ENCODE measurements around the gene LETM1.
A peak's percentile ranks its signal among the peaks of the same experiment; 100 is the strongest.

LETM1 gene

DNA sequence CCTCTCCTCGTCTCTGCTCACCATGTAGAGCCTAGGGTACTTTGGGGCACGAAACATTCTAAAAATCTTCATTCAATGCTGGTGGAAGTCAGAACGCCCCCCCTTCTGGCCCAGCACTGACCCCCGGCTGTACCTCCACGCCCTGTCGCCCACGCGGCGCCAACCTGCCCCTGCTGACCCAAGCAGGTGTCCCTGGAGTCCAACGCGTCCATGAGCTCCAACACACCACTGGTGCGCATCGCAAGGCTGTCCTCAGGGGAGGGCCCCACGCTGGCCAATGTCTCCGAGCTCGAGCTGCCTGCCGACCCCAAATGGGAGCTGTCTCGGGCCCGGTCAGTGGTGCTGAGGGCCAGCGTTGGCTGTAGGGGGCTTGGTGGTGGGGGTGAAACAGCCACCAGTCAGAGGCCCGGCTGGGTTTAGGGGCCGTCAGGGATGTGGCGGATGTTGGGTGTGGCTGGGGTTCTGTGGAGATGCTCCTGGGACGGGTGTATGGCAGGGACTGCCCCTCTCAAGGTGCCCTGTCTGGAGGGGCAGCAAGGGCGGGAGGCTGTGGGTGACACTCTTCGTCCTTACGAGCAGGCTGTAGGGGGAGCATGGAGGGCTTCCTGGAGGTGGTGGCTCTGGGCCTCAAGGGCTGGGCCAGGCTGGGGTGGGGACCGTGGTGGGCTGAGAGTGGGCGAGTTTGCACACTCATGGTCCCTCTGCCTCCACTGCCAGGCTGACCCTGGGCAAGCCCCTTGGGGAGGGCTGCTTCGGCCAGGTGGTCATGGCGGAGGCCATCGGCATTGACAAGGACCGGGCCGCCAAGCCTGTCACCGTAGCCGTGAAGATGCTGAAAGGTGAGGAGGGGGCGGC, 51.1 kb downstream of the LETM1 start:
- DNase-seq, result no peak

DNA sequence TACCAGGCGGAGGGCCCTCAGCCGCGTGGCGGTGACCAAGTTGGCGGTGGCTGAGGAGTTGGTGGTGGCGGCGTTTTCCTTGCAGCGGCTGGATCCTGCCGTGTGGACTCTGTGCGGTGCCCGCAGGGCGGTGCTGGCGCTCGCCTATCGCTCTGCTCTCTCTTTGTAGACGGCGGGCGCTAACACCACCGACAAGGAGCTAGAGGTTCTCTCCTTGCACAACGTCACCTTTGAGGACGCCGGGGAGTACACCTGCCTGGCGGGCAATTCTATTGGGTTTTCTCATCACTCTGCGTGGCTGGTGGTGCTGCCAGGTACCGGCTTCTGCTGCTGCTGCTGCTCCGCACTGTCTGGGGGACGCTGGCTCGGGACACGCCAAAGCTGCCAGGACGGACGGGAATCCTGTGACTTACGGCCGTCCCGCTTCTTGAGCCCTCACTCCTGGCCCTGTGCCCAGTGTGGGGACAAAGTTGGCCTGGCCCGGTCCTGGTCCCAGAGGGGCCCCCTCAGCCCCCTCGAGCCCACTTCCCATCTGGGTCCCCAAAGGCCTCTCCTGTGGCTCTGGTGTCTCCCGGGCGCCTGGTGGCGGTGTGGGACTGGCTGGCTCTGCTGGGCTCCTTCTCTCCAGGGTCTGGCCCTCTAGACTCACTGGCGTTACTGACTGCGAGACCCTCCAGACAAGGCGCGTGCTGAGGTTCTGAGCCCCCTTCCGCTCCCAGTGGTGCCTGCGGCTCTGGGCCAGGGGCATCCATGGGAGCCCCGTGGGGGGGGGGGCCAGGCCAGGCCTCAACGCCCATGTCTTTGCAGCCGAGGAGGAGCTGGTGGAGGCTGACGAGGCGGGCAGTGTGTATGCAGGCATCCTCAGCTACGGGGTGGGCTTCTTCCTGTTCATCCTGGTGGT, 52.2 kb downstream of the LETM1 start:
- DNase-seq, result no peak

DNA sequence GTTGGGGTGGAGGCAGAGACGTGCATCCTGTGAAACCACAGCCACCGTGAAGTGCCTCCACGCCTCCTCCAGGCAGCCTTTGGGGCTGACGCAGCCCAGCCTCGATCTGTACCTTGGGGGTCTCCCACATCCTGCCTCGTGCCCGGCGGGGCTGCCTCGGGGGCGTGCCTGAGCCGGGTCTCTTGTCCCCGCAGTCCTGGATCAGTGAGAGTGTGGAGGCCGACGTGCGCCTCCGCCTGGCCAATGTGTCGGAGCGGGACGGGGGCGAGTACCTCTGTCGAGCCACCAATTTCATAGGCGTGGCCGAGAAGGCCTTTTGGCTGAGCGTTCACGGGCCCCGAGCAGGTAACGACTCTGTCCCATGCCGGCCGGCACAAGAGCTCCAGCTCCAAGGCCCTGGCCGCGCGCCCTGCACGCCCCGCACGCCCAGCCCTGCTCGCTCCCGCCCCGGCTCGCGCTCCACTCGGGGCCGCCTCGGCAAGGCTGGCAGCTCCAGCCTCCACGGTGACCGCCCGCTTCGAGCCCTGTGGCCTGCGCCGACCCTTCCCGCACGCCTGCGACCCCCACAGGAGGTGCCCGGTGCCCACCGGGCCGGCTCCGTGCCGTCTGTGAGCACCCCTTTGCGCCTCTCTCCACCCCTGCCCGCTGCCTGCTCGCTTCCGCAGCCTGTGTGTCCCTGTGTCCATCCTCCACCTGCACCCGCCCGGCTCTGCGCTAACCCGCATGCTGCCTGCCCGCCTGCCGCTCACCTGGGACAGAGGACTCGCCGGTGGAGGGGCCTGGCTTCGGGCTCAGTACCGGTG, 53.0 kb downstream of the LETM1 start:
- no peak for DNase-seq

DNA sequence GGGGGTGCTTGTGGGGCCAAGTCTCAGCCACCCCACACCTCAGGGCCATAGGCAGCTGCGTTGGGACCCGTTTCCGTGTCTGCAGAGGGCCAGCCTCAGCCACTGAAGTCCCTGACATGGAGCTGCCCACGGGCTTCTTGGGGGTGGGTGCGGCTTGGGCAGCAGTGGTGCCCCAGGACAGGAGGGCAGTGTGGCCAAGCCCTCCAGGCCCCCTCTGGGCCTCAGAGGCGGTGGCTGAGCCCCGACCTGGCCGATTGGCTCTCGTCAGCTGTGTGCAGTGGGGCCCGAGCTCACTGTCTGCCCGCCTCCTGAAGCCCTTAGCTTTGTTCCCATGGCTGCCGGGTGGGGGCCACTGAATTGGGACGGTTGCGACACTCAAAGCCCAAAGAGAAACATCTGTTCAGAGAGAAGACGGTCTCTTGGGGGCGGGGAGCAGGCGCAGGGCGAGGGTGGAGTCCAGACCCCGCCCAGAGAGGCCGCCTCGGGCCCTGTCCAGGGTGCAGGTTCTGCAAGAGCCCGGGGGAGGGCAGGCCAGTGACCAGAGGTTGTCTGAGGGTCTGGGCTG, 53.7 kb downstream of the LETM1 start:
- no peak for DNase-seq

DNA sequence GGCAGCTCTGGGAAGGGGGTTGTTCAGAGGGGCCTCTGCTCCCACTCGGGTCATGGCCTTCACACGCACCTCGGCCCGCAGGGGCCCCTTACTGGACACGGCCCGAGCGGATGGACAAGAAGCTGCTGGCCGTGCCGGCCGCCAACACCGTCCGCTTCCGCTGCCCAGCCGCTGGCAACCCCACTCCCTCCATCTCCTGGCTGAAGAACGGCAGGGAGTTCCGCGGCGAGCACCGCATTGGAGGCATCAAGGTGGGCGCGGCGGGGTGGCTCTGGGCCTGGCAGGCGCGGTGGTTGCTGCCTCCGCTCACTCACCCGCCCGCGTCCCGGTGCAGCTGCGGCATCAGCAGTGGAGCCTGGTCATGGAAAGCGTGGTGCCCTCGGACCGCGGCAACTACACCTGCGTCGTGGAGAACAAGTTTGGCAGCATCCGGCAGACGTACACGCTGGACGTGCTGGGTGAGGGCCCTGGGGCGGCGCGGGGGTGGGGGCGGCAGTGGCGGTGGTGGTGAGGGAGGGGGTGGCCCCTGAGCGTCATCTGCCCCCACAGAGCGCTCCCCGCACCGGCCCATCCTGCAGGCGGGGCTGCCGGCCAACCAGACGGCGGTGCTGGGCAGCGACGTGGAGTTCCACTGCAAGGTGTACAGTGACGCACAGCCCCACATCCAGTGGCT, 54.5 kb downstream of the LETM1 start:
- DNase-seq, result no peak

DNA sequence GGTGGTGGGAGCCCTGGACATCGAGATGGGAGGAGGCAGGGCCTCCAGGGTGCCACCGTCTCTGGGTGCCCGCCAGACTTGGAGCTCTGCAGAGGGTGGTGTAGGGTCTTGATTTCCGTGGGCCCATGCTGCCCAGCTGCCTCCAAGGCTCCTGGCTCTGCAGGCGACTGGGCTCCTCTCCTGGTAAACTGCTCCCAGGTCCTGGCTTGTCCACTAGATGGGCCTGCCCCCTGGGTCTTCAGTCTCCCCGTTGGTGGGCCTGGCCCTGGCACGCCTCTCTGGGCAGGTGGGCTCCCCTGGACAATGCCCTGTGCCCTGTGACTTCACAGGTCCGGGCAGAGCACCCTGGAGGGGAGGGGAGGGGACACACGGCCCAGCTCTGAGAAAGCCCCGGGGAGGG, 55.2 kb downstream of the LETM1 start:
- no peak for DNase-seq

DNA sequence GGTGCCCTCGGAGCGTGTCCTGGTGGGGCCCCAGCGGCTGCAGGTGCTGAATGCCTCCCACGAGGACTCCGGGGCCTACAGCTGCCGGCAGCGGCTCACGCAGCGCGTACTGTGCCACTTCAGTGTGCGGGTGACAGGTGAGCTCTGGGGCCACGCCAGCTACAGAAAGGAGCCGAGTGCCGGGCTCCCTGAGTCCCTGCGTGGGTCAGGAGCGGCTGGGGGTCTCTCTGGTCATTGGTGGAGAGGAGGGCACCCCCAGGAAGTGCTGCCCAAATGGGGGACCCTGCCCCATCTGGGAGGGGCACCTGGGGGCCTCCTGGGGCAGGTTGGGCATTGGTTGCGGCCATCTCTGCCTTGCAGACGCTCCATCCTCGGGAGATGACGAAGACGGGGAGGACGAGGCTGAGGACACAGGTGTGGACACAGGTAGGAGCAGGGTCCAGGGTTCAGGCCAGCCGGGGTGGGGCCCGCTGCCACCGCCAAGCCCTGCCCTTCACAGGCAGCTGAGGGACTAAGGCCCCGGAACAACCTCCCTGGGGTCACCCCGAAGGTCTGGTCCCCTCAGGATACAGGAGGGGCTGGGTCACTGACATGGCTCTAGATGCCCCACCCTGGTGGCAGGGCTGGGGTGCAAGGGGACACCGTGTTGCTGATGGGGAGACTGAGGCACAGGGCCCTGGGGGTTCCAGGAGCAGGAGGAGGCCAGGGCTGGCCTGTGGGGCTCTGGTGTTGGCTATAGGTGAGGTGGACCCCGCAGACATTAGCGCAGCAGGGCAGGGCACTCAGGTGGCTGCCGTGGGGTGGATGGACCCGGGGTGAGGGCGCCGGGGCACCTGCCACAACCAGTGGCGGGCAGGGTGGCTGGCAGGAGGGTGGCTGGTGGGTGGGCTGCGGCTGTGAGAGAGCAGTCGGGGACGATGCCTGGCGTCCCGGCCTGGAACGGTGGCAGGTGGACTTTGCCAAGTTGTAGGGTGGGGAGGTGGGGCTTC, 56.3 kb downstream of the LETM1 start:
- no peak for DNase-seq

DNA sequence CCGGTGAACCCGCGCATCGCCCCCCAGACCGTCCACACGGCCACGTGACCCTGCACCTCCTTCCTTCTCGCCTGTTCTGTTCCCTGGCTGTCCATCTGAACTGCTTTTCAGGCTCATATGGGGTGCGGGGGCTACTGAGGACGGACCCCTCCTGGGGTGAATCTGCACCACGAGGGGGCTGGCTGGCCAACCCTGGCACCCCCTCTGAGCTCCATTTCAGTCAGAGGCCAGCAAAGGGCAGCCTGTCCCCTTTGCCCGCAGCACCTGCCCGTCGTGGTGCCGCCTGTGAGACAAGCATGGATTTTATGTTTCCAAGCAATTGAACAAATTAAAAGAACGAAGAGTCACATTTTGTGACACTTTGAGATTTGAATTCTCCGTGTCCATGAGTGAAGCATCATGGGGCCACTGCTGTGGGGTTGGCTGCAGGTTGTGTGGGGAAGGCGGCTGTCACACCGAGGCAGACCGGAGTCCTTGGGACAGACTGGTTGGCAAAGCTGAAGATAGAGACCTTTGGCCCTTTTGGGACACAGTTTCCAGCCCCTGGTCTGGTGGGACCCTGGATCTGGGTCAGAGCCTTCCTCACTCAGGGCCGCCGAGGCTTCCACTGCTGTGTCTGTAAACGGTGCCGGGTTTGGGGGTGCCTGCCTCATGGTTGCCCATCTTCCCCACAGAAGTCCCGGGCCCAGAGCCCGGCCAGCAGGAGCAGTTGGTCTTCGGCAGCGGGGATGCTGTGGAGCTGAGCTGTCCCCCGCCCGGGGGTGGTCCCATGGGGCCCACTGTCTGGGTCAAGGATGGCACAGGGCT, 57.2 kb downstream of the LETM1 start:
- no peak for DNase-seq

DNA sequence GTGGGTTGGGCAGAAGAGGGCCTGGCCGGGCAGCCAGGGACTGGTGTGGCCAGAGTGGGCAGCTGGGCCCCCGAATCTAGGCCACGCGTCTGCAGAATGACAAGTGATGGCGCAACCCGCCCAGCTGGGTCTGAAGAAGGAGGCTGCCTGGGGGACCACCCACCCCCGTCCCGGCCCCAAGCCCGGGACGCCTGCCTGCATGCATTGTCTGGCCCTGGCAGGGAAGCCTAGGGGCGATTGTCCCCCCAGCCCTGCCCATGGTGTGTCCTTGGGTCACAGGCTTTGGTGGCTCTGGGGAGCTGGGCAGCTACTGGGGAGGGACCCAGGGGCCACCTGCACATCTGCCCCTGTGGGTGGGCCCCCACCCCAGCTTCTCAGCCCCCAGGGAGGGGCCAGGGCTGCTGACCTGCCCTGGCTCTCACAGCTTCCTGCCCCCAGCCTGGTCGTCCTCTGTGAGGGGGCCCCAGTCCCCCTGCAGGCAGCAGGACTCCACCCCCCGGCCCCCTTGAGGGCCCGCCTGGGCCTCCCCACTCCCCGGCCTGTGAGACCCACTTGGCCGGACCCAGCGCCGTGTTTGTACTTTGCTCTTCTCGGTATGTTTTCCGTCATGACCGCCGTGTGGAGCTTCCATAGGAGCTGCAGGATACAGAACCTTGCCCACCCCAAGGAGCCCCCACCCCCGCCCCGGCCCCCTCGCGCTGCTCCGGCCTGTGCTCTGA, 57.9 kb downstream of the LETM1 start:
- DNase-seq, result no peak

DNA sequence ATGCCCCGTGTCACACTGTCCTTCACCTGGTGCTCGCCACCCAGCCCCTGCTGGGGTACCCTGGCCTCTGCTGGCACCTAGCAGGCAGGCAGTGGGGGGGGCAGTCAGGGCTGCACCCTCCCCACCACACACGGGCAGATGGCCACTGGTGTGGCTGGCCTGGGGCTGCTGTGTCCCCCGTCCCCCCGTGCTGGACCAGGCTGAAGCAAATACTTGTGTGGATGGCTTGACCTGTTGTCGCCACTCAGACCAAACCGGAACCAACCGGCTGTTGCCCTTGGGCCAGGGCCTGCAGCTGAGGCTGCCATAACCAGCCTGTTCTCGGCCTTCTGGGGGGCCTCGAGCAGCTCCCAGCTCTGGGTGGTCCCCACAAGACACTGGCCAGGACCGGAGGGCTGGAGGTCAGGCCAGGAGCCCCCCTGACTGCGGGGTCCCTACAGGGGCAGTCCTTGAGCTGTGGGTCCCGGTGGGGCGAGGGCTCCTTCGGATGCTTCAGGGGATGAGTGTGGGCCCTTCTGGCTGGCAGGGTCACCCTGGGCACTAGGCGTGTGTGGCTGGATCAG, 58.6 kb downstream of the LETM1 start:
- no peak for DNase-seq

DNA sequence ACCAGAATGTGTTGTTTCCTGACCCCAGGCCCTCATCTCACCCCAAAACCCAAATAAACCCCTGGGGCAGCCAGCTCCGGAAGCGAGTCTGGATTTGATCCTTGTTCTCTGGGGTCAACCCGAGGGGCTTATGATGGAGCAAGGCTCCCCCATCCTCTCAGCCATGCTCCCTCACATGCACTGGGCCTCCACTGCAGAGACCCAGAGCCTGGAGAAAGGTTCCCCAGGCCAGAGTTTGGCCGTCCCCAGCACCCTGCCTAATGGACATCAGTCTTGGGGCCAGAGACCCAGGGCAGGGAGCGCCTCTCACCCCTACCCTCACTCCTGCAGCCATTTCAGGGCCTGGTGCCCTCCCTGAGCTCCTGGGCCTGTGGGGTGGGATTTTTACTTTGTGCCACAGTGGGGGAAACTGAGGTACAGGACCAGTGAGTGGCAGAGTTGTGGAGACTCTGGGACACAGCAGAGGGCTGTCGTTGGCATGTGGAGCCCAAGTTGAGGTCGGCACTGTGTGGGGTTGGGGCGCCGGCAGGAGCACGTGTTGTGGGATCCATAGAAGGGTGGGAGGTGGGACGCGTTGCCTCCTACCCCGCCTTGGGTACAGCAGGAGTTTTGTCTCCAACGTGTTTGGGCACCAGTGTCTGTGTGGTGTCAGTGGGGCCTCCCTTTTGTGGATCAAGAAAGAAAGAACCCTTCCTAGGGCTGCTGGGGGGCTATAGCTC, 59.3 kb downstream of the LETM1 start:
- no peak for DNase-seq

DNA sequence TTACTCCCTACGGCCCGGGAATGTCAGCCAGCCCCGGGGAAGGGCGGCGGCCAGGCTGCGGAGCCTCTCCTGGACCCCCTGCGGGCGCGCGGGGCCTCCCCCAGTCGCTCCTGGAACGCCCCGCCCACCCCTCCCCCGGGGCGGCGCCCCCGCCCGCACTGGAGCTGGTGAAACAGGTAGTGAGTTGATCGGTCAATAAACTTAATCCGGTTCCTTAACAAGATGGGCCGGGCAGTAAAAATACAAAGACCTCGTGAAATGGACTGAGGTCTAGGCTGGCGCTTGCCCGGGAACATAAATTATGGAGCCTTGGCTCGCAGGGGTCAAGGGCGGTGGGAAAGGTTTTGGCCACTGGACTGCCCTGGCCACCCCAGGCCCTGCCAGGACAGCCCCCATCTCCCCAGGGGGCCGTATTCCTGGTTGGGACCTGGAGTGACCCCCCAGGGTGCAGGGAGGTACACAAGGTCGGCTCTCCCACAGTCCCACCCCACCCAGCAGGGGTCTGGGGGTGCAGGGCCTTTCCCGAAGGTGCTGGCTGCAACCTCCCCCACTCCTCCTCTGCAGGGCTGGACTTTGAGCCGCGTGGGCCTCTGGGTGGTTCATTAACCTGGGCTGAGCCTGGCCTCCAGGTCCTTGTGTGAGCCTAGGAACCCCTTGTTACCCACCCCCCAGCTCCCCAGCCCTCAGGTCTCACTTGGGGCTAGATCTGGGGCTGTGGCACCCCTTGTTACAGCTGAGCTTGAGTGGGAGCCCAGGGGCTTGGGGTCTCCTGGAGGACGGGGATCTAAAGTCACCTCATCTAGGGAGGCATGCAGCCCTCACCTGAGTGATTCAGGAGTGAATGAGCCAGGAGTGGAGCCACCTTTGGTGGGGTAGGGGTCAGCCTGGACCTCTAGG, 60.4 kb downstream of the LETM1 start:
- DNase-seq, result no peak

DNA sequence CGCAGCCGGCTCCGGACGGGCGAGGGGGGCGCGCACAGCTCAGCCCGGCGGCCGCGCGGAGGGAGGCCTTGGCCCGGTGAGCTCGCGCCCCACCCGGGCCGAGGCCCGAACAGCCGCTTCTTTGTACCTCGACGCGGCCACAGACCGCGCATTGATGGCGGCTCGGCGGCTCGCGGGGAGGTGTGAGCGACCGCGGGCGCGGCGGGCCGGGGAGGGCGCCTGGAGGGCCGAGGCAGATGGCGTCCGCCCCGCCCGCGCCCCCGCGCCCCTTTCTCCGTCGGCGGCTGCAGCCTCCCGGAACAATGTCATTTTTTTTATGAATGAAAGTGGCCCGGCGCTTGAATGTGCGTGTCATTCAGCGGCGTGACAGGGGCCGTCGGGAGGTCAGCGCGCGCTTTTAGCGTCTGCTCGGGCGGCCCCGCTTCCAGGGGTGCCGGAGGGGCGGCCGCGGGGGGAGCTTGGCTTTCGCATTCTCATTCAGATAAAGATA, 61.1 kb downstream of the LETM1 start:
- DNase-seq, result peak; percentile 8

DNA sequence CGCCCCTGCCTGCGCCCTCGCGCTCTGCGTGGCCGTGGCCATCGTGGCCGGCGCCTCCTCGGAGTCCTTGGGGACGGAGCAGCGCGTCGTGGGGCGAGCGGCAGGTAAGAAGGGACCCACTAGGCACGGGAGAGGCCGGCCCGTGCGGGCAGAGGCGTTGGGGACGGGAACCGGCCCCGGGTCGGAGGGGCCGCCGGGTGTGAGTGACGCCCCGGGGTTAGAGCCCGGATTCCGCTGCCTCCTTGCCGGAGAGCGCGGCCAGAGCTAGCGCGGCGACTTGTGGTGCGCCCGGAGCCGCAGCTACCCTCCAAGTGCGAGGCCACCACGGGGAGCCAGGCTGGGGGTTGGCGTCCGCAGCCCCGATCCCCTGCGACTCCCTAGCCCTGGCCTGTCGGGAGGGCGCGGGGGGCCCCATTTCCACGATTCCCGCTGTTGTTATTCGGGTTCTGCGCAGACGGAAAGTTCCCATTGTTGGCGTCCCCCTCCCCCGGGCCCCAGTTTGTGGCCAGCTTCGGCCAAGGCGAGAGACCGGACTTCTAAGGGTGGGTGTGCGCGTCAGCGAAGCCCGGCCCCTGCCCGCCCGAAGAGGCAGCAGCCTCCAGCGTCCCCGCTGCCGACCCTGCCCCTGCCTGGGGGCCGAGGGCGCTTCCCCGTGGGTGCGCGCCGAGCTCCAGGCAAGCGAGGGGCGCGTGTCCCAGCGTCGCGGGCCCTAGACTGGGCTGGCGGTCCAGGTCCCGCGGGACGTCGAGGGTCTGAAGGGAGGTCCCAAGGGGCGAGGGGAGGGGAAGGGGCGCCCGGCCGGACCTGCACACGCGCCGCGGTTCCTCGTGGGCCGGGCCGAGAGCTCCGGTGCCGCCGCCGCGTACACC, 61.8 kb downstream of the LETM1 start:
- DNase-seq, result no peak

DNA sequence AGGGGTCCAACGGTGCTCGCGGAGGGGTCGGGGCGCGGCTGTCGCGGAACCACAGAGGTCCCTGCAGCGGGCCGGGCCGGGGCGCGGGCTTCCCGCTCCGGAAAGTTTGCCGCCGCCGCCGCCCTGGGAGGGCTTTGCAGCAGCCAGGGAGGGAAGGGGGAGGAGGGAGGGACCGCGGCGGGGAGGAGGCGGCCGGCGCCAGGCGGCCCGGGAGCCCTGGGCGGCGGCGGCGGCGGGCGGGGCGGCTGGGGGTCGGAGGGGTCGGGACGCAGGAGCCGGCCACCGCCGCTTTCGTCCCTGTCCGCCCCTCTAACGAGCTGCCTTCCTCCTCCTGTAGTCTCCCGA, 62.5 kb downstream of the LETM1 start:
- DNase-seq, result peak; percentile 53

DNA sequence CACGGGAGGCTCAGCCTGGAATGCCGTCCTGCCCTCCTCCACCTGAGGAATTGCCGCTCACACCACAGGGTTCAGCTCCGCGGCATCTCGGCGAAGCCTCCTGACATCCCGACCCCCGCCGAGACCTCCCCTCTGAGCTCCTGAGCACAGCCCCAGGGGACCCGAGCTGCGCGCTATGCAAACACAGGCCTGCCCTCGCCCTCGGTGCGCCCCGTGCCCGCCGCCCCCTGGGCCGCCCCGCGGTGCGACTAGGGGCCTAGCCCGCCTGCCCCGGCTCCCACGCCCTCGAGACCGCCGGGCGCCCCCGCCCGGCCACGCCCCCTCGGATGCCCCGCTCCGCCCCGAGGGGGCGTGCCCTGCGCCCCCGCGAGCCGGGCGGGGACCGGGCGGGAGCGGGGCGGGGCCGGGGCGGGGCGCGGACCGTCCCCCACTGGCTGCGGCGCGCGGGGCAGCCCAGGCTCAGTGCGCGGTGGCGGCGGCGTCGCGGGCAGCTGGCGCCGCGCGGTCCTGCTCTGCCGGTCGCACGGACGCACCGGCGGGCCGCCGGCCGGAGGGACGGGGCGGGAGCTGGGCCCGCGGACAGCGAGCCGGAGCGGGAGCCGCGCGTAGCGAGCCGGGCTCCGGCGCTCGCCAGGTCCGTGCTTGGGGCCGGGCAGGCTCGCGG, 63.0 kb downstream of the LETM1 start, which contains the start of gene FGFR3:
Gene FGFR3 (plus strand): TSS at position 462 of the 664 bp plus-strand sequence. CDS start 642 bp downstream, outside the sequence.
- peak; percentile 24 for DNase-seq
